Ishikawa (cell line): ENCODE results near the gene DPPA5.

Experiments
- CEBPB ChIP-seq: IDR thresholded peaks from 2 replicates; pipeline ENCODE4 v1.6.1; 2012
- CREB1 ChIP-seq: IDR thresholded peaks from 2 replicates; pipeline ENCODE4 v1.6.1; 2012; ENCODE audit warnings: low read depth
- EGR1 ChIP-seq: IDR thresholded peaks from 2 replicates; pipeline ENCODE4 v1.6.1; 2012
- EP300 ChIP-seq: IDR thresholded peaks from 2 replicates; pipeline ENCODE4 v1.6.1; 2012; ENCODE audit warnings: borderline replicate concordance
- FOXM1 ChIP-seq: IDR thresholded peaks from 2 replicates; pipeline ENCODE4 v1.6.1; 2012; ENCODE audit warnings: low read depth, borderline replicate concordance
- NFIC ChIP-seq: IDR thresholded peaks from 2 replicates; pipeline ENCODE4 v1.6.1; 2012
- RAD21 ChIP-seq: IDR thresholded peaks from 2 replicates; pipeline ENCODE4 v1.6.1; 2012; ENCODE audit warnings: low read depth
- TAF1 ChIP-seq: IDR thresholded peaks from 2 replicates; pipeline ENCODE4 v1.6.1; 2012; ENCODE audit warnings: low read depth, mild to moderate bottlenecking
- TCF12 ChIP-seq: IDR thresholded peaks from 2 replicates; pipeline ENCODE4 v1.6.1; 2012; ENCODE audit warnings: low read depth
- TEAD4 ChIP-seq: IDR thresholded peaks from 2 replicates; pipeline ENCODE4 v1.6.1; 2012
- YY1 ChIP-seq: IDR thresholded peaks from 2 replicates; pipeline ENCODE4 v1.6.1; 2012; ENCODE audit warnings: low read depth
- ZBTB7A ChIP-seq: IDR thresholded peaks from 2 replicates; pipeline ENCODE4 v1.6.1; 2012; ENCODE audit warnings: low read depth
- TF ChIP-seq, protein P1 (sequence below): IDR thresholded peaks from 2 replicates; pipeline ENCODE4 v1.6.1; 2012
- TF ChIP-seq, protein P2 (sequence below): IDR thresholded peaks from 2 replicates; pipeline ENCODE4 v1.6.1; 2012; ENCODE audit warnings: low read depth, mild to moderate bottlenecking
- TF ChIP-seq, protein P3 (sequence below): IDR thresholded peaks from 2 replicates; pipeline ENCODE4 v1.6.1; 2012

Gene DPPA5

DNA sequence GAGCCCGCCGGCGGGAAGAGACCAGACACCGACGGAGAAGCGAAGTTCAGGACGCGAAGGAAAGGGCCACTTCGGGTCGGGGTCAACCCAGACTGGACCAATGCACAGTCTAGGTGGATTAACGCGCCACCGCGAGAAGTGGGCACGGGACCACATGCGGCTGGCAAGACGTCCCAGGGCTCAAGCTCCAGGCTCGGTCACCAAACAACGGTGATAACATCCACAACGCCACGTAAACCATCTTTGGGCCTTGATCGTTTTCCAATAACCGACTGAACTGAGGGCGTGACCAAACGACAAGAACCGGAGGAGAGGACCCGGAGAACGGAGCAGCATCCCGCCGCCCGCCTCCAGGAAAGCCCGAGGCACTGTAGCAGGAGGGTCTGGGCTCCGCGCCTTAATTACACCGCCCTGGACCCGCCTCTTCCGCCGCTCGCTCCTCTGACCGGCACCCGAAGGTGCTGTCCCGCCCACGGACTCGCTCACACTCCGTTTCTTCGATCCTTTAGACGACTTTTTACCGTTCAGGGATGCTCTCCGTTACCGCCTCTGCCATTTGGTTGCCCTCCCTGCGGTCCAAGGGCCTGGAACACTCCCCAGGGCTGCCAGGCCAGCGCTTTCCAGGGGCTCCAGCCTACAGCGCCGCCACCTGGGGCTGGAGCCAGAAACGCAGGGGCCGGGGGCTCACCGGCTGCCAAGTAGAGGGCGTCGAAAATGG lies 44.1 kb downstream of the DPPA5 start:
- TF ChIP-seq EGR1 = no peak
- TF ChIP-seq TAF1 = no peak
- no peak for TF ChIP-seq TEAD4
- TF ChIP-seq, protein P1, sequence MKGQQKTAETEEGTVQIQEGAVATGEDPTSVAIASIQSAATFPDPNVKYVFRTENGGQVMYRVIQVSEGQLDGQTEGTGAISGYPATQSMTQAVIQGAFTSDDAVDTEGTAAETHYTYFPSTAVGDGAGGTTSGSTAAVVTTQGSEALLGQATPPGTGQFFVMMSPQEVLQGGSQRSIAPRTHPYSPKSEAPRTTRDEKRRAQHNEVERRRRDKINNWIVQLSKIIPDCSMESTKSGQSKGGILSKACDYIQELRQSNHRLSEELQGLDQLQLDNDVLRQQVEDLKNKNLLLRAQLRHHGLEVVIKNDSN = no peak
- TF ChIP-seq YY1 = no peak
- no peak for TF ChIP-seq CEBPB
- TF ChIP-seq, protein P2, sequence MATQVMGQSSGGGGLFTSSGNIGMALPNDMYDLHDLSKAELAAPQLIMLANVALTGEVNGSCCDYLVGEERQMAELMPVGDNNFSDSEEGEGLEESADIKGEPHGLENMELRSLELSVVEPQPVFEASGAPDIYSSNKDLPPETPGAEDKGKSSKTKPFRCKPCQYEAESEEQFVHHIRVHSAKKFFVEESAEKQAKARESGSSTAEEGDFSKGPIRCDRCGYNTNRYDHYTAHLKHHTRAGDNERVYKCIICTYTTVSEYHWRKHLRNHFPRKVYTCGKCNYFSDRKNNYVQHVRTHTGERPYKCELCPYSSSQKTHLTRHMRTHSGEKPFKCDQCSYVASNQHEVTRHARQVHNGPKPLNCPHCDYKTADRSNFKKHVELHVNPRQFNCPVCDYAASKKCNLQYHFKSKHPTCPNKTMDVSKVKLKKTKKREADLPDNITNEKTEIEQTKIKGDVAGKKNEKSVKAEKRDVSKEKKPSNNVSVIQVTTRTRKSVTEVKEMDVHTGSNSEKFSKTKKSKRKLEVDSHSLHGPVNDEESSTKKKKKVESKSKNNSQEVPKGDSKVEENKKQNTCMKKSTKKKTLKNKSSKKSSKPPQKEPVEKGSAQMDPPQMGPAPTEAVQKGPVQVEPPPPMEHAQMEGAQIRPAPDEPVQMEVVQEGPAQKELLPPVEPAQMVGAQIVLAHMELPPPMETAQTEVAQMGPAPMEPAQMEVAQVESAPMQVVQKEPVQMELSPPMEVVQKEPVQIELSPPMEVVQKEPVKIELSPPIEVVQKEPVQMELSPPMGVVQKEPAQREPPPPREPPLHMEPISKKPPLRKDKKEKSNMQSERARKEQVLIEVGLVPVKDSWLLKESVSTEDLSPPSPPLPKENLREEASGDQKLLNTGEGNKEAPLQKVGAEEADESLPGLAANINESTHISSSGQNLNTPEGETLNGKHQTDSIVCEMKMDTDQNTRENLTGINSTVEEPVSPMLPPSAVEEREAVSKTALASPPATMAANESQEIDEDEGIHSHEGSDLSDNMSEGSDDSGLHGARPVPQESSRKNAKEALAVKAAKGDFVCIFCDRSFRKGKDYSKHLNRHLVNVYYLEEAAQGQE = no peak
- TF ChIP-seq ZBTB7A = no peak
- TF ChIP-seq RAD21 = no peak
- no peak for TF ChIP-seq FOXM1
- TF ChIP-seq TCF12 = no peak
- TF ChIP-seq, protein P3, sequence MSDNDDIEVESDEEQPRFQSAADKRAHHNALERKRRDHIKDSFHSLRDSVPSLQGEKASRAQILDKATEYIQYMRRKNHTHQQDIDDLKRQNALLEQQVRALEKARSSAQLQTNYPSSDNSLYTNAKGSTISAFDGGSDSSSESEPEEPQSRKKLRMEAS = no peak
- no peak for TF ChIP-seq EP300
- TF ChIP-seq CREB1 = no peak
- no peak for TF ChIP-seq NFIC

DNA sequence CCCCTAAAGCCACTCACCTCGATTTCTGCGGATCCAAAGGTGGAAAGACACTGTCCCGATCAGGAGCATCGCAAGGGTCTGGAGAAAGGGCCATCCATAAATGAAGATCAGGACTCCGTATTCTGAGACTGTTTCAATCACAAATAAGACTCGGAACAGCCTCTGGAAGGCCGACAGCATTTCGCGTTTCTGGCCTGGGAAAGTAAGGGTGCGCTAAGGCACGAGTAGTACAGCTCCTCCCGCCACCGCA lies 44.6 kb downstream of the DPPA5 start:
- TF ChIP-seq, protein P2 = no peak
- TF ChIP-seq RAD21 = no peak
- TF ChIP-seq EGR1 = no peak
- no peak for TF ChIP-seq ZBTB7A
- TF ChIP-seq, protein P1 = no peak
- TF ChIP-seq CREB1 = no peak
- TF ChIP-seq, protein P3 = no peak
- TF ChIP-seq NFIC = no peak
- no peak for TF ChIP-seq TAF1

DNA sequence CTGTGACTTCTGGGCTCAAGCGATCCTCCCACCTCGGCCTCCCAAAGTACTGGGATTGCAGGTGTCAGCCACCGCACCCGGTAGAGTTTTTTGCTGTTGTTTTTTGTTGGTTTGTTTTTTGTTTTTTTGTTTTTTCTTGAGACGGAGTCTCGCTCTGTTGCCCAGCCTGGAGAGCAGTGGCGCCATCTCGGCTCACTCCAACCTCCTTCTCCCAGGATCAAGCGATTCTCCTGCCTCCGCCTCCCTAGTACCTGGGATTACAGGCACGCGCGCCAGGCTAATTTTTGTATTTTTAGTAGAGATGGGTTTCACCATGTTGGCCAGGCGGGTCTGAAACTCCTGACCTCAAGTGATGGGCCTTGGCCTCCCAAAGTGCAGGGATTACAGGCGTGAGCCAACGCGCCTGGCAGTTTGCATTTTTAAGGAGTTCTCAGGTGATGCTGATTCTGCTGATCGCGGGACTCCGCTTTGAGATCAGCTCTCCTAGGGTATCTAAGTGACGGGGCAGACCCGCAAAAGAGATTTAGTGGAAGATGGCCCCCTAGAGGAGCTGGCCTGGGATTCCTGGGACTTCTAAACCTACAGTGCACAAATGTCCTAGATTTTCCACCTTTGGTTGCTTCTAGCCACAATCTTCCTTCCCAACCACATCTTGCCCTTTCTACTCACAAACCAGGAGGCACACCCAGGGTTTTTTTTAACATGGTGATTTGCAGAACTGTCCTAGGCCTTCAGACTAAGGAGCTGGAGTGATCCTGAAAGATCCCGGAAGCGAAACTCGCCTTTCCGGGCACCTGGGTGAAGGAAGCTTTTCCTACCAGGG lies 45.2 kb downstream of the DPPA5 start:
- TF ChIP-seq EP300 (no peak), ZBTB7A (no peak), YY1 (no peak), CEBPB (no peak), EGR1 (no peak), NFIC (no peak), TCF12 (no peak), FOXM1 (no peak), RAD21 (no peak), CREB1 (no peak), TEAD4 (no peak), TAF1 (no peak)
- TF ChIP-seq, protein P2 = no peak
- TF ChIP-seq, protein P3 = no peak
- TF ChIP-seq, protein P1 = no peak
